ENCODE measurements around the gene PDE4B. TPM values are rescaled to one million over a fixed set of nuclear protein-coding genes. Genes with fewer than 3 reads are reported as not detected.

The PDE4B gene
- total and polyA plus RNA-seq, 2 of the 13 experiments (the other 11 are each of a cell fraction or from before 2014, with no cell fraction given) = not detected

- TF ChIP-seq ZNF878 (CRISPR knock-in tag; IDR thresholded peaks at IDR 0.05) (no peak), DMTF1 (CRISPR knock-in tag; IDR thresholded peaks at IDR 0.05) (no peak), TEAD3 (CRISPR knock-in tag; optimal IDR thresholded peaks at IDR 0.05; ENCODE audit: borderline replicate concordance) (no peak), ZEB1 (IDR thresholded peaks at IDR 0.05; ENCODE audit: insufficient replicate concordance, low read depth) (no peak), PHF21A (CRISPR knock-in tag; IDR thresholded peaks at IDR 0.05) (no peak), ELF1 (CRISPR knock-in tag; IDR thresholded peaks at IDR 0.05) (no peak)
- TF ChIP-seq, protein P1, sequence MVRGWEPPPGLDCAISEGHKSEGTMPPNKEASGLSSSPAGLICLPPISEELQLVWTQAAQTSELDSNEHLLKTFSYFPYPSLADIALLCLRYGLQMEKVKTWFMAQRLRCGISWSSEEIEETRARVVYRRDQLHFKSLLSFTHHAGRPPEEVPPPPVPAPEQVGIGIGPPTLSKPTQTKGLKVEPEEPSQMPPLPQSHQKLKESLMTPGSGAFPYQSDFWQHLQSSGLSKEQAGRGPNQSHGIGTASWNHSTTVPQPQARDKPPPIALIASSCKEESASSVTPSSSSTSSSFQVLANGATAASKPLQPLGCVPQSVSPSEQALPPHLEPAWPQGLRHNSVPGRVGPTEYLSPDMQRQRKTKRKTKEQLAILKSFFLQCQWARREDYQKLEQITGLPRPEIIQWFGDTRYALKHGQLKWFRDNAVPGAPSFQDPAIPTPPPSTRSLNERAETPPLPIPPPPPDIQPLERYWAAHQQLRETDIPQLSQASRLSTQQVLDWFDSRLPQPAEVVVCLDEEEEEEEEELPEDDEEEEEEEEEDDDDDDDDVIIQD (CRISPR knock-in tag; IDR thresholded peaks at IDR 0.05; ENCODE audit: low read depth) = no peak
These were observed 48.0 kb upstream of the PDE4B start (continued) for GRCh38 chr1:65744731-65745130.

- POLR2A ChIA-PET = no interaction called here
- no peak for FAIRE-seq
- no peak for ATAC-seq
- intact Hi-C loops (cut with micrococcal nuclease; ENCODE audit: unreplicated experiment) (no loop called here), in situ Hi-C loops (cut with HindIII; ENCODE audit: extremely low pct_ligation_motif_present, low pct_unique_long_range_greater_than_20kb) (no loop called here)
- Histone ChIP-seq H3K27ac (ENCODE audit: extremely low read length, insufficient read depth, low read length) (no peak overlapping the region), H3K27me3 (ENCODE audit: control insufficient read depth in 1 of 2, insufficient read depth in 2 of 2, low read length in 2 of 2) (no peaks in the 10 kb centered on the region), H2AFZ (ENCODE audit: low read length) (no peak overlapping the region), H3K4me3 (replicated peaks in 1 of 3; ENCODE audit: insufficient read depth in 1 of 3, low read depth in 2 of 3, low read length in 3 of 3) (no peak overlapping the region), H3K4me2 (ENCODE audit: low read depth, low read length) (no peak overlapping the region), H4K20me1 (ENCODE audit: insufficient read depth, low read length) (no peaks in the 10 kb centered on the region), H3K4me1 (ENCODE audit: insufficient read depth, low read length) (no peaks in the 10 kb centered on the region), H3K9ac (ENCODE audit: insufficient read depth, low read depth, low read length) (no peak overlapping the region), H3K79me2 (ENCODE audit: insufficient read depth, low read length) (no peaks in the 10 kb centered on the region), H3K36me3 (replicated peaks in 1 of 2; ENCODE audit: control insufficient read depth in 1 of 2, insufficient read depth in 2 of 2, low read length in 2 of 2) (no peaks in the 10 kb centered on the region), H3K9me3 (ENCODE audit: low read length) (0 out of 2 replicates have a peak, but pooled peaks cover under 1% of the 10 kb centered on the region)
- CTCF ChIA-PET (ENCODE audit: low intra/inter-chr PET ratio, low total read pairs) = no interaction called here
- 2% methylated on average over 3 of the region's 3 CpGs for WGBS (ENCODE audit: low lambda C conversion rate)
- no peak for TF ChIP-seq JUN (CRISPR knock-in tag; IDR thresholded peaks at IDR 0.05)
- no peak for DNase-seq (ENCODE audit: low spot score)
- no TSS peak for BruUV-seq (replicated peaks)
These were observed 40.7 kb upstream of the PDE4B start for GRCh38 chr1:65751961-65752360.

Data from HepG2 (cell line).